8988T (cell line): ENCODE measurements around the gene PTER.

Source experiments
- DNase-seq: peaks from one replicate; pipeline ENCODE4 v3.0.0; 2011

The PTER gene

GRCh38 chr10:16436758-16437539, at the start of gene PTER:
Gene PTER, plus strand, starts transcription at chr10:16437010. Its CDS starts 47,375 bp downstream, at chr10:16484385.
- DNase-seq = peak; percentile 48

- no peak for DNase-seq
These were observed 44.2 kb upstream of the PTER start for GRCh38 chr10:16392531-16393069.

GRCh38 chr10:16393271-16393858, 43.4 kb upstream of the PTER start:
- no peak for DNase-seq

- no peak for DNase-seq
These were observed 35.4 kb upstream of the PTER start for GRCh38 chr10:16401416-16401815.

- DNase-seq = no peak
These were observed 28.4 kb upstream of the PTER start for GRCh38 chr10:16408379-16408778.

GRCh38 chr10:16417341-16417740, 19.5 kb upstream of the PTER start:
- DNase-seq = no peak

- no peak for DNase-seq
These were observed 13.2 kb upstream of the PTER start for GRCh38 chr10:16423599-16423998.

- DNase-seq = no peak
These were observed 11.4 kb upstream of the PTER start for GRCh38 chr10:16425449-16425848.

- DNase-seq = no peak
These were observed 7.3 kb upstream of the PTER start for GRCh38 chr10:16429539-16429938.

GRCh38 chr10:16436367-16436757, 448 bp upstream of the PTER start:
- DNase-seq = no peak

GRCh38 chr10:16437540-16437894, 707 bp downstream of the PTER start:
- DNase-seq = no peak

GRCh38 chr10:16439295-16439694, 2.5 kb downstream of the PTER start:
- DNase-seq = no peak

- DNase-seq = no peak
These were observed 3.8 kb downstream of the PTER start for GRCh38 chr10:16440396-16441133.

- DNase-seq = no peak
These were observed 4.5 kb downstream of the PTER start for GRCh38 chr10:16441173-16441840.

GRCh38 chr10:16442914-16443313, 6.1 kb downstream of the PTER start:
- DNase-seq = no peak

- DNase-seq = no peak
These were observed 9.1 kb downstream of the PTER start for GRCh38 chr10:16445770-16446469.

GRCh38 chr10:16449454-16449853, 12.6 kb downstream of the PTER start:
- DNase-seq = no peak

- DNase-seq = no peak
These were observed 21.6 kb downstream of the PTER start for GRCh38 chr10:16458166-16458955.

GRCh38 chr10:16459423-16459939, 22.7 kb downstream of the PTER start:
- DNase-seq = no peak

GRCh38 chr10:16466001-16466400, 29.2 kb downstream of the PTER start:
- no peak for DNase-seq

- DNase-seq = no peak
These were observed 33.9 kb downstream of the PTER start for GRCh38 chr10:16470747-16471146.
